ENCODE data around the gene HENMT1.

The HENMT1 gene

DNA sequence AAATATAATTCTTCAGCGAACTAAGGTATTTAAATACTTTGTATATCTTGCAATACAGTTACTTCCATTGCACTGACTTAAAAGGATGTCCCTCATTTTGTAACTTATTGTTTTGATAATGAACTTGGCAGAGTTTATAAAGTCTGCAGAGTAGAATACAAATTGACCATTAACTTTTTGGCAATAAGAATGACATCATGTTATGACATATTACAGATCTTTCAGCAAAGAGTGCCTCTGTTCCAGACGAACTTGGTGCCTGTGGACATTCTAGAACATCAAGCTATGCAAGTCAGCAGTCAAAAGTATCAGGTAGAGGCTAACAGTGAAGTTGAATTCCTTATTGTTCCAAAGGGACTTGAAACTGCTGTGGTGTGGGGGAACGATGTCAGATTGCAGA, 32.9 kb downstream of the HENMT1 start:
- TF ChIP-seq, protein P1, sequence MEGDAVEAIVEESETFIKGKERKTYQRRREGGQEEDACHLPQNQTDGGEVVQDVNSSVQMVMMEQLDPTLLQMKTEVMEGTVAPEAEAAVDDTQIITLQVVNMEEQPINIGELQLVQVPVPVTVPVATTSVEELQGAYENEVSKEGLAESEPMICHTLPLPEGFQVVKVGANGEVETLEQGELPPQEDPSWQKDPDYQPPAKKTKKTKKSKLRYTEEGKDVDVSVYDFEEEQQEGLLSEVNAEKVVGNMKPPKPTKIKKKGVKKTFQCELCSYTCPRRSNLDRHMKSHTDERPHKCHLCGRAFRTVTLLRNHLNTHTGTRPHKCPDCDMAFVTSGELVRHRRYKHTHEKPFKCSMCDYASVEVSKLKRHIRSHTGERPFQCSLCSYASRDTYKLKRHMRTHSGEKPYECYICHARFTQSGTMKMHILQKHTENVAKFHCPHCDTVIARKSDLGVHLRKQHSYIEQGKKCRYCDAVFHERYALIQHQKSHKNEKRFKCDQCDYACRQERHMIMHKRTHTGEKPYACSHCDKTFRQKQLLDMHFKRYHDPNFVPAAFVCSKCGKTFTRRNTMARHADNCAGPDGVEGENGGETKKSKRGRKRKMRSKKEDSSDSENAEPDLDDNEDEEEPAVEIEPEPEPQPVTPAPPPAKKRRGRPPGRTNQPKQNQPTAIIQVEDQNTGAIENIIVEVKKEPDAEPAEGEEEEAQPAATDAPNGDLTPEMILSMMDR (IDR thresholded peaks at IDR 0.05; ENCODE audit: extremely low read depth, insufficient read depth, missing control alignments), result no peak
- DNase-seq (ENCODE audit: low spot score), result no peak
- in situ Hi-C loops (cut with MboI; ENCODE audit: low pct_unique_long_range_greater_than_20kb, low sequenced_read_pairs, unreplicated experiment), result no loop called here

DNA sequence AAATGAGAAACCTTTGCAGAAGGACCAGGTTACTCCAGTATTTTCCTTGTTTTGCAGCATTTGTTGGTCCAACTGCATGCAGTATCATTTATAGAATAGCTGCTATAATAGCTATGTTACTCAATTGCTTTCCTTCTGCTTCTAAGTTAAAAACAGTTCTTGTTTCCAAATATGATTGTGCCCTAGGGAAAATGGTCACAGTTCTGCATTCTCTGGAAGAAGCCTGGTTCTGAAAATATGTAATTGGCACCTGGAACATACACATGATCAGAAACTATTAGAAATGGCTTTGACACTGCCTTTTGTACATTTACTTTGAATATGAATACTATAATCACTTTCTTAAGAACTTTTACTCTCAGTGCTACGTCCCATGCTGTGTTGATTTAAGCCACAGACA, 33.6 kb downstream of the HENMT1 start:
- in situ Hi-C loops (cut with MboI; ENCODE audit: low pct_unique_long_range_greater_than_20kb, low sequenced_read_pairs, unreplicated experiment), result no loop called here
- no peak for DNase-seq (ENCODE audit: low spot score)
- TF ChIP-seq, protein P1 (IDR thresholded peaks at IDR 0.05; ENCODE audit: extremely low read depth, insufficient read depth, missing control alignments), result no peak

DNA sequence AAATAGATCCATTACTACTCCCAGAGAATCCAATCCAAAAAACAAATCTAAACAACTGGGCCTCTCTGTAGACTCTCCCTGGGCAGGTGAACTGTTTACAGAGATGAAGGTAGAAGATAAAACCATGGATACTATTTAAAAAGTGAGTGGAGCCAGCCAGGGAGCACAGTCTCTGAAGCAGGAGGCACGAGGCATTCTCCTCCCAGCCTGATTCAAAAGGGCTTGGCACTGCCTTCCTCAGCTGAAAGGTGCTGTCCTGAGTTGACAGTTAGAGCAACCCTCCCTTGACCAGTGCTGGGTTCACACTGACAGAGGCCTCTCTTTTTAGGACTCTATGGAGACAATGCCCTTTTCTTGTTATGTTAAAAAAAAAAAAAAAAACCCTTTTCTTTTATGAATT, 36.8 kb downstream of the HENMT1 start:
- DNase-seq (ENCODE audit: low spot score), result no peak
- TF ChIP-seq, protein P1 (IDR thresholded peaks at IDR 0.05; ENCODE audit: extremely low read depth, insufficient read depth, missing control alignments), result no peak
- in situ Hi-C loops (cut with MboI; ENCODE audit: low pct_unique_long_range_greater_than_20kb, low sequenced_read_pairs, unreplicated experiment), result no loop called here

DNA sequence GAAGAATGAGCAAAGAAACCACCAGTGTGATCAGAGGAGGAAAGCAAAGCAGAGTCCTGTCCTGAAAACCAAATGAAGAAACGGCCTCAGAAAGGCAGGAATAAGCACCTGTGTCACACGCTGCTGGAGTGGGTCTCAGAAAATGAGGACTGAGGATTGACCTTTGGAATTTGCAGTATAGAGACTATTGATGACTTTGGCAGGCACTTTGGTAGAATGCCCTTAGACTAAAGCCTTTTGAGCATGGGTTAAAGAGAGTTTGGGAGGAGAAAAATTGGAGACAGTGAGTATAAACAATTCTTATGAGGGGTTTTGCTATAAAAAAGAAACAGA, 43.2 kb downstream of the HENMT1 start:
- DNase-seq (ENCODE audit: low spot score), result no peak
- TF ChIP-seq, protein P1 (IDR thresholded peaks at IDR 0.05; ENCODE audit: extremely low read depth, insufficient read depth, missing control alignments), result no peak
- in situ Hi-C loops (cut with MboI; ENCODE audit: low pct_unique_long_range_greater_than_20kb, low sequenced_read_pairs, unreplicated experiment), result no loop called here

DNA sequence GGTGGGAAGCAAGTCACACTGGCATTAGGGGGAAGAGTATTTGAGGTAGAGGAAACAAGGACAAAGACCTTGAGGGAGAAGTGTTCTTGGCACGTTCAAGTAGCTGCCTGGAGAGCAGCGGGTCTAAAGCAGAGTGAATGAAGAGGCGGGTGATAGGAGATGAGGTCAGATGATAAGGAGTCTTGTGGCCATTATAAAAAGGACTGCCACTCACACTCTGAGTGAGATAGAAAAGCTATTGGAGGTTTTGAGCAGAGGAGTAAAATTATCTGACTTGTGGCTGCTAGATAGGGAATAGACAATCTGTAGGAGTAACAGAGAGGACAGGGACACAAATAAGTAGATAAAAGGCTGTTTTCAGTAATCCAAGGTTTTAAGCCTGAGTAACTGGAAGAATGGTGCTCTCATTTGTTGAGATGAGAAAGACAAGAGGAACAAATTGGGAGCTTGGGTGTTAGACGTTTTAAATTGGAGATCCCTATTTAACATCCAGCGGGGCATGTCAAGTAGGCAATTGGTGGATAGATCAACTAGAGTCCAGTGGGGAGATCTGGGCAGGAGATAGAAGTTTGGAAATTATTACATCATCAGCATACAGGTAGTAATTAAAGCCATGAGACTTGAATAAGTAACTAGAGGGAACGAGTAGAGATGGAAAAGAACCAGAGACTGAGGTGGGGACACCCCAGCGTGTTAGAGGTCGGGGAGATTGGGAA, 43.7 kb downstream of the HENMT1 start:
- in situ Hi-C loops (cut with MboI; ENCODE audit: low pct_unique_long_range_greater_than_20kb, low sequenced_read_pairs, unreplicated experiment), result no loop called here
- TF ChIP-seq, protein P1 (IDR thresholded peaks at IDR 0.05; ENCODE audit: extremely low read depth, insufficient read depth, missing control alignments), result no peak
- no peak for DNase-seq (ENCODE audit: low spot score)

DNA sequence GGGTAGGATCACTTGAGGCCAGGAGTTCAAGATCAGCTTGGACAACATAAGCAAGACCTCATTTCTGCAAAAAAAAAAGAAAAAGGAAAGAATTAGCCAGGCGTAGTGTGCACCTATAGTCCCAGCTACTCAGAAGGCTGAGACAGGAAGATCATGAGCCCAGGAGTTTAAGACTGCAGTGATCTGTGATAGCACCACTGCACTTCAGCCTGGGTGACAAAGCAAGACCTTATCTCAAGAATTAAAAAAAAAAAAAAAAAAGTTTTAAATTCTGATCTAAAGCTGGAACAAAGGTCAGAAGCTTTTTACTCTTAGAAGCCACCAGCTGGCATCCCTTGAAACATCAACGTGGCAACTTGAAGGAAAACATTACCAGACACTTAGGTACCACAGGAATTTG, 45.3 kb downstream of the HENMT1 start:
- in situ Hi-C loops (cut with MboI; ENCODE audit: low pct_unique_long_range_greater_than_20kb, low sequenced_read_pairs, unreplicated experiment), result no loop called here
- no peak for DNase-seq (ENCODE audit: low spot score)
- TF ChIP-seq, protein P1 (IDR thresholded peaks at IDR 0.05; ENCODE audit: extremely low read depth, insufficient read depth, missing control alignments), result no peak
